ENCODE data around the gene RPL18A. TPM values are rescaled to one million over a fixed set of nuclear protein-coding genes. Genes with fewer than 3 reads are reported as not detected.

Gene RPL18A
- total and polyA plus RNA-seq, 4 donors, result 639 to 1,987 (median 1,843) TPM

GRCh38 chr19:17909003-17909732 is 49.5 kb downstream of the RPL18A start:
- no peak for DNase-seq
- no peak for TF ChIP-seq CTCF (IDR thresholded peaks at IDR 0.05; ENCODE audit: control extremely low read depth, extremely low read depth)
- Histone ChIP-seq H3K27me3 (ENCODE audit: control insufficient read depth in 3 of 3, insufficient read depth in 3 of 3, low read length in 2 of 3) (no peaks in the 10 kb centered on the region), H3K9me3 (ENCODE audit: control insufficient read depth in 4 of 4, insufficient read depth in 3 of 4, low read length in 3 of 4) (peaks cover 0 to 9% (median 6%) of the 10 kb centered on the region in 4 donors), H3K4me3 (no peak overlapping the region), H3K27ac (ENCODE audit: low read depth in 1 of 2, low read length in 1 of 2) (no peak overlapping the region), H3K4me1 (ENCODE audit: control insufficient read depth in 5 of 5, insufficient read depth in 5 of 5, low read length in 5 of 5) (no peaks in the 10 kb centered on the region), H3K9ac (ENCODE audit: insufficient read depth in 1 of 2, low read length in 2 of 2) (no peak overlapping the region), H3K36me3 (ENCODE audit: control insufficient read depth in 4 of 4, insufficient read depth in 4 of 4, low read length in 4 of 4) (no peaks in the 10 kb centered on the region)
- WGBS, 2 donors, result 52 to 68% methylated on average over 7 of the region's 7 CpGs
- no peak for ATAC-seq (ENCODE audit: insufficient read depth, low FRiP score)

GRCh38 chr19:17910791-17911360 is 51.2 kb downstream of the RPL18A start:
- Histone ChIP-seq H3K27ac (ENCODE audit: low read depth in 1 of 2, low read length in 1 of 2) (no peak overlapping the region), H3K27me3 (ENCODE audit: control insufficient read depth in 3 of 3, insufficient read depth in 3 of 3, low read length in 2 of 3) (no peaks in the 10 kb centered on the region), H3K4me1 (ENCODE audit: control insufficient read depth in 5 of 5, insufficient read depth in 5 of 5, low read length in 5 of 5) (no peaks in the 10 kb centered on the region), H3K4me3 (no peak overlapping the region), H3K9ac (ENCODE audit: insufficient read depth in 1 of 2, low read length in 2 of 2) (no peak overlapping the region), H3K9me3 (ENCODE audit: control insufficient read depth in 4 of 4, insufficient read depth in 3 of 4, low read length in 3 of 4) (peaks cover 0 to 9% (median 6%) of the 10 kb centered on the region in 4 donors), H3K36me3 (ENCODE audit: control insufficient read depth in 4 of 4, insufficient read depth in 4 of 4, low read length in 4 of 4) (no peaks in the 10 kb centered on the region)
- no peak for DNase-seq
- no peak for TF ChIP-seq CTCF (IDR thresholded peaks at IDR 0.05; ENCODE audit: control extremely low read depth, extremely low read depth)
- ATAC-seq (ENCODE audit: insufficient read depth, low FRiP score), result no peak
- 67 to 76% methylated on average over 11 of the region's 11 CpGs for WGBS, 2 donors

Small RNAs within 50 kb of the gene (small RNA-seq; reads per million reads assigned to genes)
- gene SNORA68 (ENCODE audit: low replicate concordance), result not detected

Other genes with a start within 250 kb of the RPL18A start
- under 1 TPM; 0.28 to 0.31 TPM for gene UNC13A, start 171.6 kb upstream of the RPL18A start, total RNA-seq
- gene UNC13A, start 171.6 kb upstream of the RPL18A start, polyA plus RNA-seq, result under 1 TPM; 0.14 to 0.26 TPM
- 10 to 100 TPM; 36.3 to 71.1 TPM for gene MAP1S, start 140.4 kb upstream of the RPL18A start, total RNA-seq
- 10 to 100 TPM; 32.1 to 40.6 TPM for gene MAP1S, start 140.4 kb upstream of the RPL18A start, polyA plus RNA-seq
- 1 to 10 TPM; 6.1 to 9.4 TPM for gene FCHO1, start 108.4 kb upstream of the RPL18A start, total RNA-seq
- 10 to 100 TPM in 1 of 2 donors, 1 to 10 TPM in 1; 3.2 to 10.4 TPM for gene FCHO1, start 108.4 kb upstream of the RPL18A start, polyA plus RNA-seq
- gene B3GNT3, start 64.8 kb upstream of the RPL18A start, total RNA-seq, result 1 to 10 TPM in 1 of 2 donors, under 1 TPM in 1; 1.00 to 2.0 TPM
- 1 to 10 TPM; 2.0 to 3.0 TPM for gene B3GNT3, start 64.8 kb upstream of the RPL18A start, polyA plus RNA-seq
- not detected for gene INSL3, start 38.4 kb upstream of the RPL18A start, total RNA-seq
- gene INSL3, start 38.4 kb upstream of the RPL18A start, polyA plus RNA-seq, result 1 to 10 TPM in 1 of 2 donors, not detected in 1; 1.5 TPM
- 10 to 100 TPM; 17.3 to 18.8 TPM for gene JAK3, start 11.9 kb upstream of the RPL18A start, total RNA-seq
- 10 to 100 TPM in 1 of 2 donors, 1 to 10 TPM in 1; 5.2 to 32.5 TPM for gene JAK3, start 11.9 kb upstream of the RPL18A start, polyA plus RNA-seq
- gene SLC5A5, start 12.0 kb downstream of the RPL18A start, total RNA-seq, result under 1 TPM in 1 of 2 donors, not detected in 1; 0.95 TPM
- under 1 TPM; 0.14 to 0.15 TPM for gene SLC5A5, start 12.0 kb downstream of the RPL18A start, polyA plus RNA-seq
- gene CCDC124, start 73.1 kb downstream of the RPL18A start, total RNA-seq, result 10 to 100 TPM; 35.5 to 83.1 TPM
- 100 to 1,000 TPM; 121 to 146 TPM for gene CCDC124, start 73.1 kb downstream of the RPL18A start, polyA plus RNA-seq
- gene KCNN1, start 107.2 kb downstream of the RPL18A start, total RNA-seq, result under 1 TPM in 1 of 2 donors, not detected in 1; 0.60 TPM
- gene KCNN1, start 107.2 kb downstream of the RPL18A start, polyA plus RNA-seq, result under 1 TPM; 0.14 to 0.19 TPM
- 10 to 100 TPM; 19.4 to 50.0 TPM for gene ARRDC2, start 148.3 kb downstream of the RPL18A start, total RNA-seq
- gene ARRDC2, start 148.3 kb downstream of the RPL18A start, polyA plus RNA-seq, result 10 to 100 TPM; 47.6 to 62.2 TPM
- 1 to 10 TPM; 1.3 to 7.8 TPM for gene IL12RB1, start 227.0 kb downstream of the RPL18A start, total RNA-seq
- 1 to 10 TPM; 3.0 to 6.7 TPM for gene IL12RB1, start 227.0 kb downstream of the RPL18A start, polyA plus RNA-seq
- 10 to 100 TPM in 1 of 2 donors, 1 to 10 TPM in 1; 6.5 to 24.0 TPM for gene MAST3, start 237.9 kb downstream of the RPL18A start, total RNA-seq
- gene MAST3, start 237.9 kb downstream of the RPL18A start, polyA plus RNA-seq, result 10 to 100 TPM in 1 of 2 donors, 1 to 10 TPM in 1; 5.0 to 12.1 TPM